Measurements from ENCODE around the gene NDRG3. TPM values are rescaled to one million over a fixed set of nuclear protein-coding genes. Genes with fewer than 3 reads are reported as not detected.
A peak's percentile ranks its signal among the peaks of the same experiment; 100 is the strongest.

Gene NDRG3
- 29.1 and 31.1 TPM in 2 replicates for total RNA-seq
- polyA plus RNA-seq = 43.4 and 58.7 TPM in 2 replicates

DNA sequence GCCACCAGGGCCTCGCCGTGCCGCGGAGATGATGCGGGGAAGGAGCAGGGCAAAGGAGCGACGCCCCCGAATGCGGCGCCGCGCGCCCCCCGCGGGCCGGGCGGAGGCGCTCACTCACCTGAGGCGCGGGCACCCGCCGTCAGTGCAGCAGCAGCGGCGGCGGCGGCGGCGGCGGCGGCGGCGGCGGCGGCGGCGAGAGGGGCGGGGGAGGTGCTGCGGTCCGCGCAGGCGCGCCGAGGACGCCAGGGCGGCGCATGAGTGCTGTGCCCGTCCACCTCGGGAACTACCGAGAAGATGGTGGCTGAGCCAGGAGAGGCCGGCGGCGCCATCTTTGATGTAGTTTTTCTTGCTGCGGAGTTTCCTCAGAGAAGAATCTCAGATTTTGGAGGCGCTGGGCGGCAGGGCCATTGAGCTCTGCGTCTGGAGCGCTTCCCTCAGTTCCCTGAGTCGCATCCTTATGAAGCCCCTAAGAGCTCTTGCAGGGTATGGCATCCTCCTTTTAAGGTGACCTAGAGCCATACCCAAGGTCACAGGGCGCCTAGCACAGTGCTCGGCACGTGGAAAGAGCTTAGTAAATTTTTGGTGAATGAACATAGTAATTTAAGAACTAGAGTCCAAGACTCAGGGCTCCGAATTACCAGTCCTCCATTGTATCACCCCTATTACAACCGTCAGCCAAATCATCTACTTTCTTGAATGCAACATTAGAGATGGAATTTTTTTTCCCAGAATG is at the start of gene NDRG3:
TSS of gene NDRG3 (minus strand) at position 164 of the 733 bp plus-strand sequence. CDS start 24,355 bp downstream, outside the sequence.
- H3K27me3 ChIP-seq = no peaks in the 10 kb centered on the region
- H3K9me3 ChIP-seq (ENCODE audit: low read depth) = no peaks in the 10 kb centered on the region
- peaks cover 5% of the 10 kb centered on the region for H3K4me1 ChIP-seq (ENCODE audit: low read depth)
- peak within 1 kb of the TSS; percentile 59 for H3K27ac ChIP-seq
- H3K4me3 ChIP-seq = peak within 1 kb of the TSS; percentile 67
- TF ChIP-seq, protein P1, sequence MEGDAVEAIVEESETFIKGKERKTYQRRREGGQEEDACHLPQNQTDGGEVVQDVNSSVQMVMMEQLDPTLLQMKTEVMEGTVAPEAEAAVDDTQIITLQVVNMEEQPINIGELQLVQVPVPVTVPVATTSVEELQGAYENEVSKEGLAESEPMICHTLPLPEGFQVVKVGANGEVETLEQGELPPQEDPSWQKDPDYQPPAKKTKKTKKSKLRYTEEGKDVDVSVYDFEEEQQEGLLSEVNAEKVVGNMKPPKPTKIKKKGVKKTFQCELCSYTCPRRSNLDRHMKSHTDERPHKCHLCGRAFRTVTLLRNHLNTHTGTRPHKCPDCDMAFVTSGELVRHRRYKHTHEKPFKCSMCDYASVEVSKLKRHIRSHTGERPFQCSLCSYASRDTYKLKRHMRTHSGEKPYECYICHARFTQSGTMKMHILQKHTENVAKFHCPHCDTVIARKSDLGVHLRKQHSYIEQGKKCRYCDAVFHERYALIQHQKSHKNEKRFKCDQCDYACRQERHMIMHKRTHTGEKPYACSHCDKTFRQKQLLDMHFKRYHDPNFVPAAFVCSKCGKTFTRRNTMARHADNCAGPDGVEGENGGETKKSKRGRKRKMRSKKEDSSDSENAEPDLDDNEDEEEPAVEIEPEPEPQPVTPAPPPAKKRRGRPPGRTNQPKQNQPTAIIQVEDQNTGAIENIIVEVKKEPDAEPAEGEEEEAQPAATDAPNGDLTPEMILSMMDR (IDR thresholded peaks at IDR 0.05; ENCODE audit: low read depth, low read length) = no peak
- DNase-seq (ENCODE audit: low read depth in 1 of 2, low spot score in 1 of 2) = peak; percentile 95 to 97
- no peaks in the 10 kb centered on the region for H3K36me3 ChIP-seq

GRCh38 chr20:36794116-36794474 is 48.2 kb upstream of the NDRG3 start:
- TF ChIP-seq, protein P1 (IDR thresholded peaks at IDR 0.05; ENCODE audit: low read depth, low read length) = no peak
- H3K36me3 ChIP-seq = peaks cover 47% of the 10 kb centered on the region
- DNase-seq (ENCODE audit: low read depth in 1 of 2, low spot score in 1 of 2) = no peak
- H3K27ac ChIP-seq = no peak overlapping the region
- H3K4me3 ChIP-seq = no peak overlapping the region
- H3K27me3 ChIP-seq = no peaks in the 10 kb centered on the region
- H3K9me3 ChIP-seq (ENCODE audit: low read depth) = no peaks in the 10 kb centered on the region
- no peaks in the 10 kb centered on the region for H3K4me1 ChIP-seq (ENCODE audit: low read depth)

GRCh38 chr20:36793294-36794115 is 47.6 kb upstream of the NDRG3 start:
- no peaks in the 10 kb centered on the region for H3K4me1 ChIP-seq (ENCODE audit: low read depth)
- TF ChIP-seq, protein P1 (IDR thresholded peaks at IDR 0.05; ENCODE audit: low read depth, low read length) = no peak
- H3K9me3 ChIP-seq (ENCODE audit: low read depth) = no peaks in the 10 kb centered on the region
- no peaks in the 10 kb centered on the region for H3K27me3 ChIP-seq
- H3K27ac ChIP-seq = no peak overlapping the region
- peaks cover 43% of the 10 kb centered on the region for H3K36me3 ChIP-seq
- no peak overlapping the region for H3K4me3 ChIP-seq
- DNase-seq (ENCODE audit: low read depth in 1 of 2, low spot score in 1 of 2) = no peak

DNA sequence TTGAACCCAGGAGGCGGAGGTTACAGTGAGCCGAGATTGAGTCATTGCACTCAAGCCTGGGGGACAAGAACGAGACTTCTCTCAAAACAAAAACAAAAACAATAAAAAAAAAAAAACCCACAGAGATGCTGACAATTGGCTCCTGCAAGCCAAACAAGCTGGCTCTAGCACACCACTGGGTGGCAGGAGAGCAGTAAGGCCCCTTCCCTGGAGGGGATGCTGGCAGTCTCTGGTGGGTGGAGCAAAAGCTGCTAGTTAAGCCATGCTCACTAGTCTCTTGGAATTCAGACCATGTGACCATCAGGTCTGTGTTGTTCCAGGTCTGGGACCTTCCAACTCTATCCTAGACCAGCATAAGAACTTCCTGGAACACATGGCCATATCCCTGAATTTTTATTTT is 46.5 kb upstream of the NDRG3 start:
- no peak overlapping the region for H3K27ac ChIP-seq
- H3K4me1 ChIP-seq (ENCODE audit: low read depth) = no peaks in the 10 kb centered on the region
- H3K36me3 ChIP-seq = peaks cover 39% of the 10 kb centered on the region
- TF ChIP-seq, protein P1 (IDR thresholded peaks at IDR 0.05; ENCODE audit: low read depth, low read length) = peak; percentile 43
- H3K9me3 ChIP-seq (ENCODE audit: low read depth) = no peaks in the 10 kb centered on the region
- H3K4me3 ChIP-seq = no peak overlapping the region
- no peaks in the 10 kb centered on the region for H3K27me3 ChIP-seq
- peak; percentile 61 to 68 for DNase-seq (ENCODE audit: low read depth in 1 of 2, low spot score in 1 of 2)

- no peak for DNase-seq (ENCODE audit: low read depth in 1 of 2, low spot score in 1 of 2)
- H3K9me3 ChIP-seq (ENCODE audit: low read depth) = no peaks in the 10 kb centered on the region
- H3K4me3 ChIP-seq = no peak overlapping the region
- TF ChIP-seq, protein P1 (IDR thresholded peaks at IDR 0.05; ENCODE audit: low read depth, low read length) = no peak
- H3K27ac ChIP-seq = no peak overlapping the region
- peaks cover 36% of the 10 kb centered on the region for H3K36me3 ChIP-seq
- H3K27me3 ChIP-seq = no peaks in the 10 kb centered on the region
- H3K4me1 ChIP-seq (ENCODE audit: low read depth) = no peaks in the 10 kb centered on the region
These were observed 46.0 kb upstream of the NDRG3 start for GRCh38 chr20:36791862-36792261.

Data from cardiac muscle cell (in vitro differentiated cells and primary cell).